Tibial nerve (tissue), 4 donors: Measurements from ENCODE around the gene FLYWCH2.

Source experiments
- EP300 ChIP-seq, 2 donors: sonication (generic); formaldehyde crosslinking; IDR thresholded peaks; one replicate each; pipeline ENCODE4 v1.6.1; 2017; ENCODE audit warnings: antibody characterized with exemption in 2 of 2, mild to moderate bottlenecking in 1 of 2
- POLR2A ChIP-seq, 2 donors: fragments of 450-650 bp; IDR thresholded peaks; one replicate each; pipeline ENCODE4 v1.6.1; 2017; ENCODE audit warnings: antibody characterized with exemption in 2 of 2, mild to moderate bottlenecking in 2 of 2, moderate library complexity in 2 of 2
- TF ChIP-seq, protein P1 (sequence below), 5 experiments: fragments of 200-600 bp in 3 of 5; fragments of 450-650 bp in 2 of 5; sonication (generic) in 3 of 5; IDR thresholded peaks; one replicate each; pipeline ENCODE4 v1.5.1; 2016 to 2019; ENCODE audit warnings: antibody characterized with exemption in 5 of 5, mild to moderate bottlenecking in 3 of 5, moderate library complexity in 2 of 5

DNA sequence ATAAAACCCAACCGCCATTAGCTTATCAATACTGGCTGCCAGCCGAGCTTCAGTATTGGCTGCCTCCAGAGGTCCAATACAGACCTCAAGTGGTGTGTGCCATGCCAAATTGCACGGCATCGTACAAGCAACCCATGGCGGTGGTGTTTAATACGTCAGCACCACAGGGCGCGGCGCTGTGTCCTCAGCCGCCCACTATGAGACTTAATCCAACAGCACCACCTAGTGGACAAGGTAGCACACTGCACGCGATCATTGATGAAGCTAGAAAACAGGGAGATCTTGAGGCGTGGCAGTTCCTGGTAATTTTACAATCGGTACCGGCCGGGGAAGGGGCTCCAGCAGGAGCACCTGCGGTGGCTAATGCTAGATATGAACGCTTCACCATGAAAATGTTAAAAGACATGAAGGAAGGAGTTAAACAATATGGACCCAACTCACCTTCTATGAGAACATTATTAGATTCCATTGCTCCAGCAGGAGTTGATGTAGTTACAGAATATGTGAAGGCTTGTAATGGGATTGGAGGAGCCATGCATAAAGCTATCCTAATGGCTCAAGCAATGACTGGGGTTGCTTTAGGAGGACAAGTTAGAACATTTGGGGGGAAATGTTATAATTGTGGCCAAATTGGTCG lies 44.1 kb downstream of the FLYWCH2 start:
- TF ChIP-seq, protein P1, sequence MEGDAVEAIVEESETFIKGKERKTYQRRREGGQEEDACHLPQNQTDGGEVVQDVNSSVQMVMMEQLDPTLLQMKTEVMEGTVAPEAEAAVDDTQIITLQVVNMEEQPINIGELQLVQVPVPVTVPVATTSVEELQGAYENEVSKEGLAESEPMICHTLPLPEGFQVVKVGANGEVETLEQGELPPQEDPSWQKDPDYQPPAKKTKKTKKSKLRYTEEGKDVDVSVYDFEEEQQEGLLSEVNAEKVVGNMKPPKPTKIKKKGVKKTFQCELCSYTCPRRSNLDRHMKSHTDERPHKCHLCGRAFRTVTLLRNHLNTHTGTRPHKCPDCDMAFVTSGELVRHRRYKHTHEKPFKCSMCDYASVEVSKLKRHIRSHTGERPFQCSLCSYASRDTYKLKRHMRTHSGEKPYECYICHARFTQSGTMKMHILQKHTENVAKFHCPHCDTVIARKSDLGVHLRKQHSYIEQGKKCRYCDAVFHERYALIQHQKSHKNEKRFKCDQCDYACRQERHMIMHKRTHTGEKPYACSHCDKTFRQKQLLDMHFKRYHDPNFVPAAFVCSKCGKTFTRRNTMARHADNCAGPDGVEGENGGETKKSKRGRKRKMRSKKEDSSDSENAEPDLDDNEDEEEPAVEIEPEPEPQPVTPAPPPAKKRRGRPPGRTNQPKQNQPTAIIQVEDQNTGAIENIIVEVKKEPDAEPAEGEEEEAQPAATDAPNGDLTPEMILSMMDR (IDR thresholded peaks at IDR 0.05) = peak; percentile 93 to 97 (median 95)
- TF ChIP-seq POLR2A (IDR thresholded peaks at IDR 0.05) = no peak
- peak in 1 of 2 donors; percentile 32 for TF ChIP-seq EP300 (IDR thresholded peaks at IDR 0.05)
